Sigmoid colon (tissue), 4 donors: ENCODE results near the gene KIRREL3.

ENCODE experiments used
- EP300 ChIP-seq, 4 donors: sonication (generic); formaldehyde crosslinking; IDR thresholded peaks; one replicate each; pipeline ENCODE4 v1.6.1; 2017; ENCODE audit warnings: antibody characterized with exemption in 4 of 4
- POLR2A ChIP-seq, 2 donors: fragments of 450-650 bp; IDR thresholded peaks; one replicate each; pipeline ENCODE4 v1.6.1; 2016; ENCODE audit warnings: antibody characterized with exemption in 2 of 2, mild to moderate bottlenecking in 2 of 2, moderate library complexity in 2 of 2
- POLR2AphosphoS5 ChIP-seq, 4 donors: sonication (generic); formaldehyde crosslinking; IDR thresholded peaks; one replicate each; pipeline ENCODE4 v1.6.1; 2017; ENCODE audit warnings: antibody characterized with exemption in 4 of 4
- TF ChIP-seq, protein P1 (sequence below), 4 experiments: fragments of 450-650 bp in 3 of 4; fragments of 200-600 bp in 1 of 4; IDR thresholded peaks; one replicate each; pipeline ENCODE4 v1.5.1; 2016 to 2019; ENCODE audit warnings: antibody characterized with exemption in 4 of 4, mild to moderate bottlenecking in 3 of 4, moderate library complexity in 2 of 4

DNA sequence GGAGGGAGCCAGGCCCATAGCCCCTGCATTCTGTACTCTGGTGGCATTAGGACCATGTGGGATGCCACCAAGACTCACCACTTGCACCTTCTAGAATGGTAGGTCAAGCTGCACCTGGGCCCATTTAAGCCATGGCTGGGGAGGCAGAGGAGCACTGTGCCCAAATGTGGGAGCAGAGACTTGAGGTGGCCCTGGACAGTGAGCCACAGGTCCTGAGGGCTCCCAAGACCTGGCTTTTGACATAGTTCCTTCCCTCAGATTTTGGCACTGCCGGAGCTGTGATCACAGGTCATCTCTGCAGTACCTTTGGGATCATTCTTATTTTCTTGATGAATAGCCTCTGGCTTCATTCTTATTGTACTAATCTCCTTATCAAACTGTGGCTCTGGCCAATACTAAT, 601.8 kb downstream of the KIRREL3 start:
- TF ChIP-seq, protein P1, sequence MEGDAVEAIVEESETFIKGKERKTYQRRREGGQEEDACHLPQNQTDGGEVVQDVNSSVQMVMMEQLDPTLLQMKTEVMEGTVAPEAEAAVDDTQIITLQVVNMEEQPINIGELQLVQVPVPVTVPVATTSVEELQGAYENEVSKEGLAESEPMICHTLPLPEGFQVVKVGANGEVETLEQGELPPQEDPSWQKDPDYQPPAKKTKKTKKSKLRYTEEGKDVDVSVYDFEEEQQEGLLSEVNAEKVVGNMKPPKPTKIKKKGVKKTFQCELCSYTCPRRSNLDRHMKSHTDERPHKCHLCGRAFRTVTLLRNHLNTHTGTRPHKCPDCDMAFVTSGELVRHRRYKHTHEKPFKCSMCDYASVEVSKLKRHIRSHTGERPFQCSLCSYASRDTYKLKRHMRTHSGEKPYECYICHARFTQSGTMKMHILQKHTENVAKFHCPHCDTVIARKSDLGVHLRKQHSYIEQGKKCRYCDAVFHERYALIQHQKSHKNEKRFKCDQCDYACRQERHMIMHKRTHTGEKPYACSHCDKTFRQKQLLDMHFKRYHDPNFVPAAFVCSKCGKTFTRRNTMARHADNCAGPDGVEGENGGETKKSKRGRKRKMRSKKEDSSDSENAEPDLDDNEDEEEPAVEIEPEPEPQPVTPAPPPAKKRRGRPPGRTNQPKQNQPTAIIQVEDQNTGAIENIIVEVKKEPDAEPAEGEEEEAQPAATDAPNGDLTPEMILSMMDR (IDR thresholded peaks at IDR 0.05) = no peak
- TF ChIP-seq POLR2AphosphoS5 (IDR thresholded peaks at IDR 0.05) = no peak
- TF ChIP-seq EP300 (IDR thresholded peaks at IDR 0.05) = no peak
- TF ChIP-seq POLR2A (IDR thresholded peaks at IDR 0.05) = no peak
